Right forelimb (tissue), 1 donor: Measurements from ENCODE around the gene GPR25.
"Not testable (repeated sequence)": the region's sequence is repeated elsewhere in the genome, so short reads cannot be mapped to it uniquely, and the experiment has no call there.

ENCODE experiments used
- DNase-seq: peaks from one replicate; pipeline ENCODE4 v3.0.0-alpha.2; 2018

GPR25 gene

GRCh38 chr1:200895801-200896530, 23.2 kb downstream of the GPR25 start:
- DNase-seq = no peak

GRCh38 chr1:200896531-200897196, 23.9 kb downstream of the GPR25 start:
- no peak for DNase-seq

- DNase-seq = no peak
These were observed 24.5 kb downstream of the GPR25 start for GRCh38 chr1:200897259-200897658.

GRCh38 chr1:200899015-200899386, 26.2 kb downstream of the GPR25 start:
- DNase-seq = no peak

GRCh38 chr1:200899451-200899915, 26.7 kb downstream of the GPR25 start:
- no peak for DNase-seq

- no peak for DNase-seq
These were observed 27.4 kb downstream of the GPR25 start for GRCh38 chr1:200899954-200900867.

GRCh38 chr1:200900877-200901276, 28.1 kb downstream of the GPR25 start:
- no peak for DNase-seq

- no peak for DNase-seq
These were observed 28.6 kb downstream of the GPR25 start for GRCh38 chr1:200901350-200901749.

GRCh38 chr1:200901796-200902444, 29.1 kb downstream of the GPR25 start:
- no peak for DNase-seq

GRCh38 chr1:200903793-200904192, 31.0 kb downstream of the GPR25 start:
- DNase-seq = no peak

GRCh38 chr1:200904772-200905171, 32.0 kb downstream of the GPR25 start:
- DNase-seq = no peak

GRCh38 chr1:200905411-200906052, 32.8 kb downstream of the GPR25 start:
- no peak for DNase-seq

- no peak for DNase-seq
These were observed 33.7 kb downstream of the GPR25 start for GRCh38 chr1:200906491-200906890.

GRCh38 chr1:200907611-200908097, 34.9 kb downstream of the GPR25 start:
- no peak for DNase-seq

- no peak for DNase-seq
These were observed 35.5 kb downstream of the GPR25 start for GRCh38 chr1:200908191-200908868.

- no peak for DNase-seq
These were observed 36.3 kb downstream of the GPR25 start for GRCh38 chr1:200909071-200909470.

- no peak for DNase-seq
These were observed 37.0 kb downstream of the GPR25 start for GRCh38 chr1:200909757-200910239.

- DNase-seq = no peak
These were observed 38.6 kb downstream of the GPR25 start for GRCh38 chr1:200911361-200911760.

GRCh38 chr1:200911936-200912335, 39.2 kb downstream of the GPR25 start:
- not testable (repeated sequence) for DNase-seq

GRCh38 chr1:200912737-200913407, 40.1 kb downstream of the GPR25 start:
- DNase-seq = no peak

- DNase-seq = no peak
These were observed 43.4 kb downstream of the GPR25 start for GRCh38 chr1:200916152-200916551.
